Rectal smooth muscle tissue (tissue), 1 donor: ENCODE results near the gene TSC22D1.
A peak's percentile ranks its signal among the peaks of the same experiment; 100 is the strongest.

Experiments used
- H3K27ac ChIP-seq: one replicate; pipeline ENCODE4 v1.7.0; 2013; ENCODE audit warnings: low read depth, low read length, inconsistent platforms
- H3K27me3 ChIP-seq: one replicate; pipeline ENCODE4 v1.7.0; 2013; ENCODE audit warnings: low read length; ENCODE audit not compliant: control insufficient read depth, insufficient read depth
- H3K36me3 ChIP-seq: one replicate; pipeline ENCODE4 v1.7.0; 2013; ENCODE audit warnings: low read length; ENCODE audit not compliant: control insufficient read depth, insufficient read depth
- H3K4me1 ChIP-seq: one replicate; pipeline ENCODE4 v1.7.0; 2013; ENCODE audit warnings: low read length; ENCODE audit not compliant: control insufficient read depth, insufficient read depth
- H3K4me3 ChIP-seq: one replicate; pipeline ENCODE4 v1.7.0; 2013; ENCODE audit warnings: low read length
- H3K9ac ChIP-seq: one replicate; pipeline ENCODE4 v1.7.0; 2013; ENCODE audit warnings: low read length

TSC22D1 gene

GRCh38 chr13:44592216-44592847, 16.2 kb upstream of the TSC22D1 start:
- no peak overlapping the region for H3K4me3 ChIP-seq
- H3K36me3 ChIP-seq: no peaks in the 10 kb centered on the region
- no peak overlapping the region for H3K9ac ChIP-seq
- no peaks in the 10 kb centered on the region for H3K4me1 ChIP-seq
- no peak overlapping the region for H3K27ac ChIP-seq
- H3K27me3 ChIP-seq: no peaks in the 10 kb centered on the region

DNA sequence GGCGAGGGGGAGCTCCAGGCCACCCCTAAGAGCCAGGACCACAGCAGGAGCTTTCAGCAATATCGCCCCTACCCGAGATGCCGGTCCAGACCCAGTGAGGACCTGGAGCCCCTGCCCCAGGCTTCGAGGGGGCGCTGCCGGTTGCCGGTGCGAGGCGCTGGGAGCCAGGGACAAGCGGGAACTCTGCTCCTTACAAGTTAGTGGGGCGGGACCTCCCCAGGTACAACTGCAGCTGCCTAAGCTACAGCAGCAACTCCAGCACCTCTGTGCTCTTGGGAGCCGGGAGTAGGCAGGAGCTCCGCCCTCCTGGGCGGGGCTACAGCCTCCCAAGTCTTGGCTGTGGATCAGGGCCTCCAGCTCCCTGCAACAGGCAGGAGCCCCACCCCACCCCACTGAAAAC, 15.2 kb upstream of the TSC22D1 start:
- Histone ChIP-seq H3K9ac (no peak overlapping the region), H3K36me3 (no peaks in the 10 kb centered on the region), H3K27me3 (no peaks in the 10 kb centered on the region), H3K4me3 (no peak overlapping the region), H3K27ac (no peak overlapping the region), H3K4me1 (no peaks in the 10 kb centered on the region)

DNA sequence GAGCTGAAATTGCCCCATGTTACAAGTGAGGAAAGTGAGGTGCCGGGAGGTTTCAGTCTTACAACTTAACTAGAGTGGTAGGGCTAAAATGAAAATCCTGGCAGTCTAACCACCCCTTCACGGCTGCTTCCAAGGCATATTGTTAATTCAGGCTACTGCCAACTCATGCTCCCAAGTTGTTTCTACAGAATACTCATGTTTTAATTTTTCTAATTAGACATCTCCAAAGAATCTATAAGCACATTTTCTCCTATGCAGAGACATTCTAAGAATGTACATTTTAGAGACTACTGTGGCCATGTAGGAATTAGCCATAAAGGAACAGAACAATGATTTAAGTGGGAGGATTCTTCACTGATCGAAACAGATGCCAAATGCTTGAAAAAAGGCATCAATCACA, 7.0 kb upstream of the TSC22D1 start:
- Histone ChIP-seq H3K36me3 (no peaks in the 10 kb centered on the region), H3K27me3 (no peaks in the 10 kb centered on the region), H3K27ac (no peak overlapping the region), H3K4me3 (no peak overlapping the region), H3K4me1 (no peaks in the 10 kb centered on the region), H3K9ac (no peak overlapping the region)

GRCh38 chr13:44578067-44578400, 1.9 kb upstream of the TSC22D1 start:
- Histone ChIP-seq H3K27me3 (no peaks in the 10 kb centered on the region), H3K4me3 (peak overlapping the region; percentile 86), H3K9ac (peak overlapping the region; percentile 46), H3K4me1 (peaks cover 5% of the 10 kb centered on the region), H3K36me3 (no peaks in the 10 kb centered on the region), H3K27ac (peak overlapping the region; percentile 91)

DNA sequence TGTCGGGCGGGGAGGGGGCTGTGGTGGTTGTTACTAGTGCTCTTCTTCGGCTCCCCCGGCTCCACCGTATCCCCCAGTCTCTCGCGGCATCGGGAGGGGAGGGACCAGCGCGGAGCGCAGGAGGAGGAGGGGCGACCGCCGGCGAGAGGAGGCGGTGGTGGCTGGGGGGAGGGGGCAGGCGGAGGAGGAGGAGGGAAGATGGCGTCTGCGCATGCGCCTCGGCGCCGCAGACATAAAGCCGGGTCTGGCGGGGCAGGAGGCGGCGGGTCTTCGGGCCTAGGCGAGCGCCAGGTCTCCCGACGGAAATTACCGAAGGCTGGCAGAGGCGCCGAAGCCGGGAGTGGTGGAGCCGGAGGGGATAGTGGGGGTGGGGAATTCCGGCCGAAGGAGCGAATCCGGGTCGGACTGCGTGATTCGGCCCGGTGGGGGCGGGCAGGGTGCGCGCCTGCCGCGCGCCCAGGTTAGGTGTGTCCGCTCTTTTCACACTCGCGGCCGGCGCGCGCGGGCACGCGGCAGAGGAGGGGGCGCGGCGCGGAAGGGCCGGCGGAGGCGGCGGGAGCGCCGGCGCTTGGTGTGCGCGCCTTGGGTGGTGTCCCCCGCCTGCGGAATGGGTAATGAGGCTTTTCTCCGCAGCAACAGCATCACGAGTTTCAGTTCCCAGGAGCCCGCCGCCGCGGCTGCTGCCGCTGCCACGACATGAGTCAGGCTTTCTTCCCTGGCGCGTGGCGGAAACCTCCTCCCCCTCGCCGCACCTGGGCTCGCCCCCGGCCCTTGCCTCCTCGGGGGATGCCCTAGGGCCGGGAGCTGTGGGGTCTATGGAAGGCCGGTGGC, 1.3 kb upstream of the TSC22D1 start:
- Histone ChIP-seq H3K4me1 (peaks cover 8% of the 10 kb centered on the region), H3K36me3 (no peaks in the 10 kb centered on the region), H3K9ac (peak overlapping the region; percentile 67)

GRCh38 chr13:44576351-44577235, 463 bp upstream of the TSC22D1 start:
- Histone ChIP-seq H3K27me3 (no peaks in the 10 kb centered on the region), H3K27ac (peak overlapping the region; percentile 91), H3K4me1 (peaks cover 11% of the 10 kb centered on the region), H3K36me3 (no peaks in the 10 kb centered on the region), H3K4me3 (peak overlapping the region; percentile 86), H3K9ac (peak overlapping the region; percentile 67)

More for the DNA sequence above, 1.3 kb upstream of the TSC22D1 start:
- peak overlapping the region; percentile 91 for H3K27ac ChIP-seq
- H3K27me3 ChIP-seq: no peaks in the 10 kb centered on the region
- peak overlapping the region; percentile 86 for H3K4me3 ChIP-seq

- Histone ChIP-seq H3K36me3 (no peaks in the 10 kb centered on the region), H3K4me3 (peak overlapping the region; percentile 86), H3K27ac (no peak overlapping the region), H3K4me1 (peaks cover 11% of the 10 kb centered on the region), H3K9ac (no peak overlapping the region), H3K27me3 (no peaks in the 10 kb centered on the region)
Measured at GRCh38 chr13:44575035-44575434, 1.1 kb downstream of the TSC22D1 start.

GRCh38 chr13:44574466-44574855, 1.7 kb downstream of the TSC22D1 start:
- Histone ChIP-seq H3K9ac (no peak overlapping the region), H3K27ac (no peak overlapping the region)

GRCh38 chr13:44573790-44574465, 2.2 kb downstream of the TSC22D1 start:
- H3K36me3 ChIP-seq: no peaks in the 10 kb centered on the region
- H3K9ac ChIP-seq: no peak overlapping the region
- peaks cover 11% of the 10 kb centered on the region for H3K4me1 ChIP-seq
- H3K27ac ChIP-seq: no peak overlapping the region
- no peaks in the 10 kb centered on the region for H3K27me3 ChIP-seq
- H3K4me3 ChIP-seq: peak overlapping the region; percentile 9

More at GRCh38 chr13:44574466-44574855, 1.7 kb downstream of the TSC22D1 start:
- H3K4me3 ChIP-seq: no peak overlapping the region
- H3K27me3 ChIP-seq: no peaks in the 10 kb centered on the region
- H3K4me1 ChIP-seq: peaks cover 11% of the 10 kb centered on the region
- no peaks in the 10 kb centered on the region for H3K36me3 ChIP-seq

- Histone ChIP-seq H3K27ac (no peak overlapping the region), H3K9ac (no peak overlapping the region), H3K4me1 (peaks cover 11% of the 10 kb centered on the region), H3K36me3 (no peaks in the 10 kb centered on the region), H3K27me3 (no peaks in the 10 kb centered on the region), H3K4me3 (no peak overlapping the region)
Measured at GRCh38 chr13:44573071-44573470, 3.1 kb downstream of the TSC22D1 start.

GRCh38 chr13:44566601-44567000, 9.5 kb downstream of the TSC22D1 start:
- Histone ChIP-seq H3K9ac (no peak overlapping the region), H3K36me3 (no peaks in the 10 kb centered on the region), H3K4me3 (no peak overlapping the region), H3K4me1 (no peaks in the 10 kb centered on the region), H3K27ac (no peak overlapping the region), H3K27me3 (no peaks in the 10 kb centered on the region)

DNA sequence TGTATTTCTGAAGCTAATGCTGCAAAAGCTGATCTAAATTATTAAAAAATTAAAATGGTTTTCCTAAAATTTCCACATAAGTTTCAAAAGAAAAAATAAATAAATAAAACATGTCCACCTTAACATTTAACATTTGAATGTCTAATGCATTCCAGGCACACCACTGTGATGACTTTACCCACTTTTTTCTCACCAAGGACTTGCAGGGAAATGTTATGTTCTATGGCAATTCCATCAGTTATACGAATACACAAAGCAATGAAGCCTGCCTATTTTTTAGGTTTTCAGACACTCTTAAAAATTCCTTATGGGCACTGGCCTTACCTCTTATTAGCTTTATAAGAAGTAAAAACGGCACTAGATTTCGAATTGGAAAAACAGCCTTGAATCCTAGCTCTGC, 10.2 kb downstream of the TSC22D1 start:
- Histone ChIP-seq H3K27ac (no peak overlapping the region), H3K9ac (no peak overlapping the region), H3K27me3 (no peaks in the 10 kb centered on the region), H3K36me3 (no peaks in the 10 kb centered on the region), H3K4me1 (no peaks in the 10 kb centered on the region), H3K4me3 (no peak overlapping the region)
